Esophagus (tissue), 2 donors: Measurements from ENCODE around the gene ESD. TPM values are rescaled to one million over a fixed set of nuclear protein-coding genes. Genes with fewer than 3 reads are reported as not detected.

ENCODE experiments used
- H3K27ac ChIP-seq, 2 donors: one replicate each; pipeline ENCODE4 v1.5.1; 2013; ENCODE audit warnings: low read depth in 2 of 2, mild to moderate bottlenecking in 2 of 2, inconsistent platforms in 1 of 2, low read length in 1 of 2, moderate library complexity in 1 of 2
- H3K27me3 ChIP-seq, 2 donors: one replicate each; pipeline ENCODE4 v1.6.1; 2013; ENCODE audit warnings: low read length in 2 of 2, control low read depth in 1 of 2, mild to moderate bottlenecking in 1 of 2; ENCODE audit not compliant: insufficient read depth in 2 of 2, control insufficient read depth in 1 of 2
- H3K36me3 ChIP-seq, 2 donors: one replicate each; pipeline ENCODE4 v1.6.1; 2013; ENCODE audit warnings: low read length in 1 of 2; ENCODE audit not compliant: control insufficient read depth in 2 of 2, insufficient read depth in 2 of 2
- H3K4me1 ChIP-seq, 2 donors: one replicate each; pipeline ENCODE4 v1.6.1; 2013; ENCODE audit warnings: low read length in 1 of 2; ENCODE audit not compliant: control insufficient read depth in 2 of 2, insufficient read depth in 2 of 2
- H3K4me3 ChIP-seq, 2 donors: one replicate each; pipeline ENCODE4 v1.5.1; 2013; ENCODE audit warnings: low read length in 2 of 2, mild to moderate bottlenecking in 2 of 2, low read depth in 1 of 2, moderate library complexity in 1 of 2
- H3K9me3 ChIP-seq, 2 donors: one replicate each; pipeline ENCODE4 v1.6.1; 2013; ENCODE audit warnings: mild to moderate bottlenecking in 2 of 2, low read depth in 1 of 2, low read length in 1 of 2, moderate library complexity in 1 of 2; ENCODE audit not compliant: control insufficient read depth in 2 of 2, insufficient read depth in 1 of 2
- WGBS, 2 donors: extraction: QIAGEN DNeasy Blood & Tissue Kit; methylation state at CpG; one replicate each; pipeline ENCODE4 v1.1.7; 2013; 5-methylcytosine and 5-hydroxymethylcytosine counted together
- polyA plus RNA-seq, 2 donors: library from polyadenylated mRNA; stranded (reverse); fragments of 200-250 nt; gene quantifications; one replicate each; pipeline ENCODE4 v1.2.3, GENCODE V29; 2013
- donor health status: healthy with polysubstance abuse.
- donor health status: Bipolar disorder and iron deficiency.

ESD gene
- polyA plus RNA-seq, 2 donors = 35.8 to 87.7 TPM

DNA sequence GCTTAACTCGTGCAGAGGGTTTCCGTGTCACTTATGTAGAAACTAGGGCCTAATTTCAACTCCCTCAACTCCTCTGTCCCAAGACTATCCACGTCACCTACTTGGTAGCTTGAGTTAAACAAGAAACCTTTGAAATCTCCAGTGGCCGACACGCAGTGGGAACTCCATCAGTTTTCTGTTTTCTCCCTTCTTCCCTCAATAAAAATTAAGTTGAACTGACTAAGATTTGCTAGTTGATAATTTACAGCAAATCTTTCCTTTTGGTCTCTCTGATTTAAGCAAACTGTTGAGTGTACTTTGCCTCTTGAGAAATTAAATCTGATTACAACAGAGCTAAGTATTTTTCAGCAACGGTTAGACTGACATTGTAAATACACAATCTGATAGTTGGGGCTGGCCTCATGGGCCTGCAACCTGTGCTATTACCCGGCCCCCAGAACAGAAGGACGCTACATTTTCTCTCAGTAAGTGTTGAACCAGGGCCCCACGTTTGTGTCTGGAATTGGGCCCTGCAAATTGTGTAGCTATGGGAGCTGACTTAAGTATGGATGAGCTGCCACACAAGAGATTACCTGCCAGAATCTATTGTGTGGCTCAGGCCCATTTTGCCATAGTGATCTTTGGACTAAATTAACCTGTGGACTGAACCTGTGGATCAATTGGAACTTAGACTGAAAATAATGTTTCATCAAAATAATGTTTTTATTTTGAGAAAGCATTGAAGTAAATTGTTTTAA lies 708 bp upstream of the ESD start:
- Histone ChIP-seq H3K4me3 (peak overlapping the region; percentile 73 to 82), H3K27me3 (no peaks in the 10 kb centered on the region), H3K9me3 (no peaks in the 10 kb centered on the region), H3K4me1 (peaks cover 0 to 2% of the 10 kb centered on the region in 2 donors), H3K36me3 (no peaks in the 10 kb centered on the region), H3K27ac (peak overlapping the region; percentile 83 to 88)
- WGBS, 2 donors = 35 to 48% methylated on average over 9 of the region's 9 CpGs

DNA sequence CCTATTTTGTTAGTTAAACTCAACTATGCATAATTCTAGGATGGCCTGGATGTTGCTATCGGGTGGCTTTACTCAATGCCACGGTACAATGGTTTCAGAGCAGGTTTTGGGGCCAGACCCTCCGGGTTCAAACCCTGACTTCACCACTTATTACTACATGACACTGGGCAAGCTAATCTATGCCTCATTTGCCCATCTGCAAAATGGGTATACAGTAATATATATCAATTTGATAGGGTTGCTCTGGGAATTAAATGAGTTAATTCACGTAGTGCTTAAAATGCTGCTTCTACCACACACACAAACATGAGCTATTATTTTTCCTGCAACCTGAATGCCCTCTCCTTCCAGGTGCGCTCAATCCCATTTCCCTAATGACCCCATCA lies 839 bp downstream of the ESD start:
- H3K4me3 ChIP-seq = peak overlapping the region; percentile 73 to 82
- no peaks in the 10 kb centered on the region for H3K36me3 ChIP-seq
- H3K27ac ChIP-seq = peak overlapping the region; percentile 83 to 92
- no peaks in the 10 kb centered on the region for H3K27me3 ChIP-seq
- 62 to 68% methylated on average over 5 of the region's 5 CpGs for WGBS, 2 donors
- H3K4me1 ChIP-seq = peaks cover 0 to 2% of the 10 kb centered on the region in 2 donors
- H3K9me3 ChIP-seq = no peaks in the 10 kb centered on the region

DNA sequence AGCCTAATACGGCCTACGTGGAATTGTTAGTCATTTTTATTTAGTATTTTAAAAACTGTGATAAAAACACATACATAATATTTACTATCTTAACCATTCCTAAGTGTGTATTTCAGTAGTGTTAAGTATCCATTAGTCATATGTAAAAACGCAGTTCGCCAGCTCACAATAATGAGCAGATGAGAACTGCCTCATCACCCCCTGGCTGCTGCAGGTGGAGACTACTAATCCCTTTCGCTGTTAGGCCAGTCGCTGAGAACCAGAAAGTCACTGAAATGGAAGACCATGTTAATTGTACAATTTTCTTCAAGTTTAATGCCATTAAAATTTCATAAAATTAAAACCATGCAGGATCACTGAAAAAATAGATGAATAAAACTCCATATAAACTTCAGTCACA lies 1.6 kb downstream of the ESD start:
- Histone ChIP-seq H3K9me3 (no peaks in the 10 kb centered on the region), H3K4me1 (peaks cover 0 to 2% of the 10 kb centered on the region in 2 donors), H3K27ac (no peak overlapping the region), H3K4me3 (no peak overlapping the region), H3K27me3 (no peaks in the 10 kb centered on the region), H3K36me3 (no peaks in the 10 kb centered on the region)
- 88% methylated on average over 6 of the region's 6 CpGs for WGBS, 2 donors

DNA sequence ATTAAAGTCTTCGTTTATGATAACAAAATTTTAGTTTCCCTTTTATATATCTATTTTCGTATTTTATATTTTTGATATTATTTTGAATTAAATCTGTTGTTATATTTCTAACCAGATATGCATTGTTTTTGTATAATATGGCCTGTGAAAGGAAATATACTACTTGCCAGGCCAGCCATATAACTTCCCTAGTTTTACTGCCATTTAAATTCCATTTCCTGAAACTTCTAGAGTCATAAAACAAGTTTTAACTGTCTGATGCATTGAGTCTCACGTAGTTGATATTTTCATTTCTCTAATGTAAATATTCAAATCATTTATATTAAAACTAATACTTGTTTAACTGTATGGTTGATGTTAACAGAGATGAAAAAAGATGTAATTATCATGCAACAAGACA lies 13.5 kb downstream of the ESD start:
- H3K27me3 ChIP-seq = no peaks in the 10 kb centered on the region
- H3K9me3 ChIP-seq = no peaks in the 10 kb centered on the region
- WGBS, 2 donors = 90 to 95% methylated on average over 3 of the region's 3 CpGs
- no peak overlapping the region for H3K27ac ChIP-seq
- no peak overlapping the region for H3K4me3 ChIP-seq
- peaks cover 3 to 4% of the 10 kb centered on the region in 2 donors for H3K36me3 ChIP-seq
- H3K4me1 ChIP-seq = no peaks in the 10 kb centered on the region

DNA sequence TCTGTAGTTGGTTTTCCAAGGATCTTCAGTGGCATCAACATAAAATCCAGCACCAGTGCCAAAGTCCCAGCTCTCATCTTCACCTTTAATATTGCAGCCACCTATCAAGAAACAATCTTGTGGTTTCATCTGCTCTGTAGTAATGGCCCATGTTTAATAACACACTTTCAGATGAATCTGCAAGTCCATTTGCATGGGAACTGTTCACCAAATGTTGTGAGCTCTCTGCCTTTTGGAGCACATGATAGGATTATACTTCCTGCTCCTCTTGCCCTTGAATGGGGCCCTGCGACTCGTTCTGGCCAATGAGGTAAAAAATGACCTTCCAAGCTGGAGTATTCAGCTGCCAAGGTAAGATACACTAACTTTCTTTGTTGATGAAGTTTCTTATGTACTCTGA lies 14.3 kb downstream of the ESD start:
- no peak overlapping the region for H3K27ac ChIP-seq
- H3K27me3 ChIP-seq = no peaks in the 10 kb centered on the region
- no peaks in the 10 kb centered on the region for H3K9me3 ChIP-seq
- 73 to 80% methylated on average over 2 of the region's 2 CpGs for WGBS, 2 donors
- H3K4me1 ChIP-seq = no peaks in the 10 kb centered on the region
- H3K4me3 ChIP-seq = no peak overlapping the region
- peaks cover 3 to 4% of the 10 kb centered on the region in 2 donors for H3K36me3 ChIP-seq

DNA sequence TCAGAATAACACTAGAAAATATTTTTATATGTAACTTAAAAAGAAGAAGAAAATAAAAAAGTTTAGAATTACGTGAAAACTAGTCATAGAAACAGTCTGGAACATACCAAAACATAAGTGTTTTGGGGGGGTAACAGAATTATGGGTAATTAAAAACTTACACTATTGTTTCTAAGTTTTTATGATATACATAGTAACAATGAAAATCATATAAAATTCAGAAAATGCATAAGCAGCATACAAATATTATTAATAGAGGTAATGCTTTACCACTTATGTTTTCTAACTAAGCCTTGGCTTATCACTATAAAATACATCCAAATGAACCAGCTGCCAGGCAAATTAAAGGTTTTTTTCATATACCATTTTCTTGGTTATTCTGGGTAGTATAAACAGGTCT lies 14.9 kb downstream of the ESD start:
- no peaks in the 10 kb centered on the region for H3K9me3 ChIP-seq
- peaks cover 3 to 4% of the 10 kb centered on the region in 2 donors for H3K36me3 ChIP-seq
- no peaks in the 10 kb centered on the region for H3K4me1 ChIP-seq
- H3K27ac ChIP-seq = no peak overlapping the region
- H3K4me3 ChIP-seq = no peak overlapping the region
- no peaks in the 10 kb centered on the region for H3K27me3 ChIP-seq
- 87 to 88% methylated on average over 1 of the region's 1 CpG for WGBS, 2 donors

DNA sequence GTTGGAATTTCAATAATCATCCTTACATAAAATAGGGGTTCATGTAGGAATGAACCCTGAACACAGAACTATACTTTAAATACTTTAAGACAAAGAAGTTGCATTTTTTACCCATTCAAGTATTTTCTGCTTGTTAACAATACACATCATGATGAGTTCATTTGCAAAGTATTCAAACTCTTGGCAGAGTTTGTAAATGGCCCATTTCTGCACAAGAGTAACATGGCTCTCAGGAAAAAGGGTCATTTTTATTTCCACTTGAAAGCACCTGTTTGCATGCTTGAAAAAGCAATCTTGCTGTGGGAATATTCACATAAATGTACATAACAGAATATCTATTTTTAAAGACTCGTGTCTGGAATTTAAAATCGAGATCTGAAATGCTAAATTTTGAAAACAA lies 18.1 kb downstream of the ESD start:
- Histone ChIP-seq H3K9me3 (no peaks in the 10 kb centered on the region), H3K4me3 (no peak overlapping the region), H3K27me3 (no peaks in the 10 kb centered on the region), H3K36me3 (peaks cover 3 to 4% of the 10 kb centered on the region in 2 donors), H3K27ac (no peak overlapping the region), H3K4me1 (no peaks in the 10 kb centered on the region)
- 87 to 94% methylated on average over 2 of the region's 2 CpGs for WGBS, 2 donors

DNA sequence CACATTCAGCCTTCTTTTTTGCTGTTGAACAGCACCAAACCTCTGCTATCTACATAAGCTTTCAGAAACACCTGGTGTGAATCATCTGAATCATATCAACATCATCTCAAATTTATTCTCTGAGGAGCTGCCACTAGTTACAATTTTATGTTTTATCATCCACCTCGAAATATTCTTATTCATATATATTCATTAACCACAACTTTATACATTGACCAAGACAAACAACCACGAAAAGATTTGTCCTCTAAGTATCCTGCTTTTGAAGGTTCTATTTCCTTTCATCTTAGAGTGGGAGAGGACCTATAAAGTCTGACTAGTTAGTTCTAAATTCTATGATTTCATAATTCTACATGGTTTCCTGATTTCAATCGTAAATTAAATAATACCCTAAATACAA lies 18.9 kb downstream of the ESD start:
- Histone ChIP-seq H3K4me1 (no peaks in the 10 kb centered on the region), H3K4me3 (no peak overlapping the region), H3K36me3 (peaks cover 3 to 4% of the 10 kb centered on the region in 2 donors), H3K27ac (no peak overlapping the region), H3K27me3 (no peaks in the 10 kb centered on the region), H3K9me3 (no peaks in the 10 kb centered on the region)
- 87% methylated on average over 3 of the region's 3 CpGs for WGBS, 2 donors

DNA sequence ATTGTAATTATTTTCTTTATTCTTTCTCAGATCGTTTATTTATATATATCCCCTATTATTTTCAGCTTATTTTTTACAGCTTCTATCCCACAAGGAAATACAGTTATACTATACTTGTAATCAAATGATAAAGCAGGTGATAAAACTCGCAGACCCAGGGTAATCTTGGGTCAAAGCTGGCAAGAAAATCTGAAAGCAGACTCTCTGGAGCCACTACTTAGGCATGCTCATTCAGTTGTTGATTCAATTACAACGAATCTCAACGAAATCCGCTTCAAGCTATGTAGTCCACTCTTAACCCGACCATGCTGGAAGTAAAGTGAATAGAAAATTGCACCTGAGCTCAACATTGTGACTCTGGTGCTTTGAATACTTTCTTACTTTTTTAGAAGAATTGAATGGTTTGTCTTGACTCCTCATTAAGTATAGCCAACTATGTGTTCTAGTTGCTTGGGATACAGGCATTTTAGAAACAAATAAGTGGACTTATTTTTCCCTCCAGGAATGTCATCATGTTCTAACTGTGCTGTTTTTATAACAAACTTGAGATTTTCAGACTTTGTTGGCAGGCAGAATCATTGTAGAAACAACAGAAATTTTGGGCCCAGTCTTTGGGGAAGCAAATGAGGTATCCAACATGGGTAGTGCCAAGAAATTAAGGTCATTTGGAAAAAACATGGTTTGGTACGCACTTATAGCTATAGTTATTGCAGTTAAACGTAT lies 21.4 kb downstream of the ESD start:
- Histone ChIP-seq H3K36me3 (peaks cover 0 to 6% of the 10 kb centered on the region in 2 donors), H3K27me3 (no peaks in the 10 kb centered on the region), H3K4me3 (no peak overlapping the region), H3K9me3 (no peaks in the 10 kb centered on the region), H3K4me1 (no peaks in the 10 kb centered on the region), H3K27ac (no peak overlapping the region)
- 79 to 83% methylated on average over 8 of the region's 8 CpGs for WGBS, 2 donors

DNA sequence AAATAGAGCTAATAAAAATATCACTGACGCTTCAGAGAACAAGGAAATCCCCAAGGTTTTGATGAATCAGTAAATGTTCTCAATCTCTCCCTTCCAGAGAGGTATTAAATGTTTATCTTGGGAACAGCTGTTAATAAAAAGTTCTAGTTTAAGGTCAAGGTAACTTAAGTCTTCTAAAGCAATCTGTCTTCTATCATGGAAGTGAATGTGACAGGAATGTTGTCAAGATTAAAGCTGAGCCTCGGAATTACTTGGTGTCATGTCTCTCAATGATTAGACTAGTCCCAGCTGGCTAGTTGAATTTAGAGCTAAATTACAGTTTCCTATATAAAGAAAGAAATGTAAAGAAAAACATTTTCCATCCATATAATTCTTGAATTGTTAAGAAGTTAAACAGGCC lies 23.4 kb downstream of the ESD start:
- WGBS, 2 donors = 68 to 78% methylated on average over 2 of the region's 2 CpGs
- H3K27ac ChIP-seq = no peak overlapping the region
- H3K36me3 ChIP-seq = peaks cover 0 to 6% of the 10 kb centered on the region in 2 donors

More for the DNA sequence above, 23.4 kb downstream of the ESD start:
- Histone ChIP-seq H3K9me3 (no peaks in the 10 kb centered on the region), H3K27me3 (no peaks in the 10 kb centered on the region), H3K4me1 (no peaks in the 10 kb centered on the region), H3K4me3 (no peak overlapping the region)
